DMS79 (cell line): Measurements from ENCODE around the gene MYOZ3.

Source experiments
- DNase-seq: peaks from one replicate; lab custom pipeline; 2025; lab: John Stamatoyannopoulos, UW

The MYOZ3 gene

DNA sequence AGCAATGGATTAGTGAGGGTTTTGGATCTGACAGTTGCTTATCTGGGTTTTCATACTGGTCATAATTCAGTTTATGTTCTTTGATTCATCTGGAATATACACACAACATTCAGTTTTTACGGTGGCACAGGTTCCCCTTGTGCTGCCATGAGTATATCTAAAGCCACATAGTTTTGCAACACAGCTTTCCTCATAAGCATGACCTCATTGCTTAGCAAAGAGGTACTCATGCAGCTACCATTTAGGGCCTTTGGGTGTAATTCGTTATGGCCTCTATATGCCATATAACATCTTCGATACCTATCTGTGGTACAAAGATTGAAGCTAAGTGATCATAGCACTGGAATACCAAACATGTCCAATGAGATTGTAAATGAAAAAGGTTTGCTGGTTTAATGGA, 42.7 kb downstream of the MYOZ3 start:
- DNase-seq, result no peak

DNA sequence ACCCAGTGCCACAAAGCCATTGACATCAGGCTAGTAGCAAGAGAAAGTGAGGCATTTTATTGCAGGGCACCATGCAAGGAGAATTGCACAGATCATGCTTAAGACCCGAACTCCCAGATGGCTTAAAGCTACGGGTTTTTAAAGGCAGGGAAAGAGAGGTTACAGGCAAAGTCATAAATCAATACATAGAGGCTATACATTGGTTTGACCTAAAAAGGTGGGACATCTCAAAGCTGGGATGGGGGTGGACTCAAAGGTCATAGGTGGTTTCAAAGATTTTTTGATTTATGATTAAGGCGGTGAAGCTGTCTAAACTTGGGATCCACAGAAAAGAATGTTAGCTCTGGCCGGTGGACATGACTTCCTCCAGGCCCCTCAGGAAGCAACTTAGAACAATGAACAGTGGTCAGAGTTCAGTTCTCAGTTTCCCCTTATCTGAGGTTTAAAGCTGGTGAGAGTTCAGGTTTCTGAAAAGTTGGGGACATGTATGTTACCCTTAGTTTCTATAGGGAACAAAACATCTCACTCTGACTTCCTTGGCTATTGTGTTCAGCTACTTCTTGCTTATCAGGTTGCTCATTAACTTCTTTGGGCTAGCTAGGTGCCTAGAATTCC, 45.8 kb downstream of the MYOZ3 start:
- no peak for DNase-seq

GRCh38 chr5:150710165-150710564, 49.1 kb downstream of the MYOZ3 start:
- no peak for DNase-seq

GRCh38 chr5:150723845-150724244, 62.8 kb downstream of the MYOZ3 start:
- no peak for DNase-seq
